GM12878 (cell line): ENCODE results near the gene WDR86. TPM values are rescaled to one million over a fixed set of nuclear protein-coding genes. Genes with fewer than 3 reads are reported as not detected.

Experiments
- CBFB ChIP-seq: IDR thresholded peaks from 2 replicates; pipeline ENCODE4 v1.6.1; 2016; ENCODE audit warnings: antibody characterized with exemption, low read depth
- FOXM1 ChIP-seq: IDR thresholded peaks from 2 replicates; pipeline ENCODE4 v1.6.1; 2012; ENCODE audit warnings: low read depth, mild to moderate bottlenecking, inconsistent platforms, low read length, moderate library complexity
- HDAC6 ChIP-seq: fragments of 200-600 bp; sonication (generic); IDR thresholded peaks from one replicate; pipeline ENCODE4 v1.8.0; 2017; ENCODE audit warnings: antibody characterized with exemption; ENCODE audit not compliant: unreplicated experiment
- MYC ChIP-seq: IDR thresholded peaks from 2 replicates; pipeline ENCODE4 v1.6.1; 2011; ENCODE audit warnings: mild to moderate bottlenecking, low read length, moderate library complexity, inconsistent platforms; ENCODE audit not compliant: insufficient read depth, insufficient replicate concordance, insufficient read length, severe bottlenecking
- NFYA ChIP-seq: IDR thresholded peaks from 2 replicates; pipeline ENCODE4 v1.6.1; 2011; ENCODE audit warnings: low read depth, mild to moderate bottlenecking, low read length, improper control_type of control experiment, borderline replicate concordance
- NR2C2 ChIP-seq: IDR thresholded peaks from 2 replicates; pipeline ENCODE4 v1.6.1; 2011; ENCODE audit warnings: borderline replicate concordance, low read depth; ENCODE audit not compliant: control insufficient read depth, insufficient read length
- NRF1 ChIP-seq: conservative IDR thresholded peaks from 2 replicates; pipeline ENCODE4 v1.6.1; 2011; ENCODE audit warnings: mild to moderate bottlenecking, low read depth, low read length, improper control_type of control experiment
- PAX8 ChIP-seq: fragments of 450-650 bp; IDR thresholded peaks from 2 replicates; pipeline ENCODE4 v1.6.1; 2017; ENCODE audit warnings: mild to moderate bottlenecking, moderate library complexity
- POLR2A ChIP-seq: IDR thresholded peaks from 2 replicates; pipeline ENCODE4 v1.6.1; 2011; ENCODE audit warnings: low read depth, mild to moderate bottlenecking, low read length
- RAD21 ChIP-seq: IDR thresholded peaks from 2 replicates; pipeline ENCODE4 v1.6.1; 2011; ENCODE audit warnings: mild to moderate bottlenecking, low read depth, low read length, moderate library complexity; ENCODE audit not compliant: insufficient read depth
- RBBP5 ChIP-seq: fragments of 200-600 bp; sonication (generic); conservative IDR thresholded peaks from 2 replicates; pipeline ENCODE4 v1.6.1; 2016
- RCOR1 ChIP-seq: conservative IDR thresholded peaks from 2 replicates; pipeline ENCODE4 v1.6.1; 2012; ENCODE audit warnings: low read depth, low read length, improper control_type of control experiment
- SPI1 ChIP-seq: IDR thresholded peaks from 2 replicates; pipeline ENCODE4 v1.6.1; 2011; ENCODE audit warnings: low read depth, mild to moderate bottlenecking, low read length, moderate library complexity, borderline replicate concordance; ENCODE audit not compliant: insufficient read depth
- SREBF1 ChIP-seq: IDR thresholded peaks from 2 replicates; pipeline ENCODE4 v1.6.1; 2012; ENCODE audit warnings: mild to moderate bottlenecking, low read length
- TARDBP ChIP-seq: IDR thresholded peaks from 2 replicates; pipeline ENCODE4 v1.6.1; 2016; ENCODE audit warnings: borderline replicate concordance
- YBX1 ChIP-seq: fragments of 450-650 bp; IDR thresholded peaks from 2 replicates; pipeline ENCODE4 v1.6.1; 2016; ENCODE audit warnings: antibody characterized with exemption
- YY1 ChIP-seq: IDR thresholded peaks from 2 replicates; pipeline ENCODE4 v1.6.1; 2011; ENCODE audit warnings: low read depth, mild to moderate bottlenecking, low read length
- ZNF24 ChIP-seq: fragments of 450-650 bp; IDR thresholded peaks from 2 replicates; pipeline ENCODE4 v1.6.1; 2017; ENCODE audit warnings: antibody characterized with exemption, mild to moderate bottlenecking
- ZNF384 ChIP-seq: IDR thresholded peaks from 2 replicates; pipeline ENCODE4 v1.6.1; 2012; ENCODE audit warnings: low read depth, mild to moderate bottlenecking, low read length, improper control_type of control experiment, borderline replicate concordance
- ZSCAN29 ChIP-seq: fragments of 450-650 bp; IDR thresholded peaks from 2 replicates; pipeline ENCODE4 v1.6.1; 2017; ENCODE audit warnings: mild to moderate bottlenecking, moderate library complexity
- polyA plus RNA-seq, 11 experiments: library from polyadenylated mRNA; depleted of rRNA in 4 of 11; unstranded in 6 of 11; stranded (reverse) in 5 of 11; fragments of >200 nt; fragmentation: Nextera tagmentation in 4 of 11; fragmentation: Illumina TruSeq in 1 of 11; extraction: Ambion mirVana in 4 of 11; extraction: Trizol in 1 of 11; gene quantifications; 1 replicate in 1 of 11; 2 replicates in 10 of 11; pipeline versions ENCODE4 v1.2.1 to v1.2.3, GENCODE V29; 2011 to 2016; ENCODE audit warnings: inconsistent platforms in 2 of 11, missing spikeins in 2 of 11, low read depth in 1 of 11
- total RNA-seq, 4 experiments: library from RNA; depleted of rRNA in 3 of 4; stranded (reverse); fragments of >200 nt in 3 of 4; fragmentation: Illumina TruSeq in 1 of 4; extraction: Trizol in 1 of 4; gene quantifications; 2 replicates each; pipeline versions ENCODE4 v1.2.1 to v1.2.3, GENCODE V29; 2013 to 2021
- TF ChIP-seq, protein P1 (sequence below): fragments of 450-650 bp; conservative IDR thresholded peaks from 2 replicates; pipeline ENCODE4 v1.6.1; 2017; ENCODE audit warnings: mild to moderate bottlenecking, moderate library complexity
- TF ChIP-seq, protein P2 (sequence below): IDR thresholded peaks from 2 replicates; pipeline ENCODE4 v1.6.1; 2011; ENCODE audit warnings: borderline replicate concordance, low read depth, mild to moderate bottlenecking, moderate library complexity, mixed read lengths, low read length; ENCODE audit not compliant: insufficient read depth; ENCODE audit errors: extremely low read length
- TF ChIP-seq, protein P3 (sequence below): fragments of 450-650 bp; IDR thresholded peaks from 2 replicates; pipeline ENCODE4 v1.6.1; 2014; ENCODE audit warnings: mild to moderate bottlenecking
- TF ChIP-seq, protein P4 (sequence below): IDR thresholded peaks from 2 replicates; pipeline ENCODE4 v1.6.1; 2012; ENCODE audit warnings: low read length, inconsistent platforms

WDR86 gene
- total and polyA plus RNA-seq, 10 of the 15 experiments (the other 5 are each of a cell fraction or from before 2014, with no cell fraction given), result 0.05 to 0.19 (median 0.15) TPM; not detected in 7

DNA sequence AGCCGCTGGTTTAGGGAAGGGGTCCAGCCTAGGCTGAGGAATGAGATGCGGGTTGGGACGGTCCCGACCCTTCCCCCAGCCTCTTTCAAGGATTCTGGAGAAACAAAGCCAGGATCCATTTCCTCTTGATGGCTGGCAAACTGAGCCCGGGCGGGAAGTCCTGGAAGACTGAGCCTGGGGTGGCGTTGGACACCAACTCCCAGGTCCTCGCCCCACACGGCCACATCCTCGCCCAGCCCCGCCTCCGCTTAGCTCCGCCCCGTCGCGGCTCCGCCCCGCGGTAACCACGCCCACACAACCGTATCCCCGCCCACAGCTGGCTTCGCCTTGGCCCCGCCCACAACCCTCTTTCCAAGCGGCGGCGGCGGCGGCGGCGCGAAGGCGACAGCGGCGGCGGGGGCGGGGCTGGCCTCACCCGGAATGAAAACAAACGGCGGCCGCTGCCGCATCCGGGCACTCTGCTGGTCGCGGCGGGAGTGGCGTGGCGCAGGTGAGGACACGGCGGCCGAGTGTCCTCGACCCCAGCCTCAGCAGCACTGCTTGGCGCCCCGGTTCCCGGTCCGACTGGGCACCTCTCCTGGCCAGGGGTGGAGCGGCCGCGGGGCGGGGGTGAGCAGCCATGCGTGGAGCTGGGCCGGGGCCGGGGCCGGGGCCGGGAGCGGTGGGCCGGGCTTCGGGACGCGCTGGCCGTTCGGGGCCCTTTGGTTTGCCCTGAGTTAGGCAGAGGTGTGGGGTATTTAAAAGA lies 68.3 kb downstream of the WDR86 start, which contains the start of gene NUB1 (continued):
- TF ChIP-seq, protein P1, sequence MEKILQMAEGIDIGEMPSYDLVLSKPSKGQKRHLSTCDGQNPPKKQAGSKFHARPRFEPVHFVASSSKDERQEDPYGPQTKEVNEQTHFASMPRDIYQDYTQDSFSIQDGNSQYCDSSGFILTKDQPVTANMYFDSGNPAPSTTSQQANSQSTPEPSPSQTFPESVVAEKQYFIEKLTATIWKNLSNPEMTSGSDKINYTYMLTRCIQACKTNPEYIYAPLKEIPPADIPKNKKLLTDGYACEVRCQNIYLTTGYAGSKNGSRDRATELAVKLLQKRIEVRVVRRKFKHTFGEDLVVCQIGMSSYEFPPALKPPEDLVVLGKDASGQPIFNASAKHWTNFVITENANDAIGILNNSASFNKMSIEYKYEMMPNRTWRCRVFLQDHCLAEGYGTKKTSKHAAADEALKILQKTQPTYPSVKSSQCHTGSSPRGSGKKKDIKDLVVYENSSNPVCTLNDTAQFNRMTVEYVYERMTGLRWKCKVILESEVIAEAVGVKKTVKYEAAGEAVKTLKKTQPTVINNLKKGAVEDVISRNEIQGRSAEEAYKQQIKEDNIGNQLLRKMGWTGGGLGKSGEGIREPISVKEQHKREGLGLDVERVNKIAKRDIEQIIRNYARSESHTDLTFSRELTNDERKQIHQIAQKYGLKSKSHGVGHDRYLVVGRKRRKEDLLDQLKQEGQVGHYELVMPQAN, result peak; percentile 87
- TF ChIP-seq HDAC6 (no peak), ZNF24 (no peak), ZNF384 (no peak), PAX8 (no peak), SREBF1 (no peak), SPI1 (no peak), YBX1 (no peak), ZSCAN29 (no peak), MYC (no peak), CBFB (no peak), RBBP5 (no peak), POLR2A (peak; percentile 95), YY1 (no peak), TARDBP (no peak), RAD21 (no peak), NFYA (no peak), NRF1 (no peak), NR2C2 (no peak), RCOR1 (no peak), FOXM1 (no peak)
- TF ChIP-seq, protein P2, sequence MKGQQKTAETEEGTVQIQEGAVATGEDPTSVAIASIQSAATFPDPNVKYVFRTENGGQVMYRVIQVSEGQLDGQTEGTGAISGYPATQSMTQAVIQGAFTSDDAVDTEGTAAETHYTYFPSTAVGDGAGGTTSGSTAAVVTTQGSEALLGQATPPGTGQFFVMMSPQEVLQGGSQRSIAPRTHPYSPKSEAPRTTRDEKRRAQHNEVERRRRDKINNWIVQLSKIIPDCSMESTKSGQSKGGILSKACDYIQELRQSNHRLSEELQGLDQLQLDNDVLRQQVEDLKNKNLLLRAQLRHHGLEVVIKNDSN, result no peak
- TF ChIP-seq, protein P3, sequence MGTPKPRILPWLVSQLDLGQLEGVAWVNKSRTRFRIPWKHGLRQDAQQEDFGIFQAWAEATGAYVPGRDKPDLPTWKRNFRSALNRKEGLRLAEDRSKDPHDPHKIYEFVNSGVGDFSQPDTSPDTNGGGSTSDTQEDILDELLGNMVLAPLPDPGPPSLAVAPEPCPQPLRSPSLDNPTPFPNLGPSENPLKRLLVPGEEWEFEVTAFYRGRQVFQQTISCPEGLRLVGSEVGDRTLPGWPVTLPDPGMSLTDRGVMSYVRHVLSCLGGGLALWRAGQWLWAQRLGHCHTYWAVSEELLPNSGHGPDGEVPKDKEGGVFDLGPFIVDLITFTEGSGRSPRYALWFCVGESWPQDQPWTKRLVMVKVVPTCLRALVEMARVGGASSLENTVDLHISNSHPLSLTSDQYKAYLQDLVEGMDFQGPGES, result no peak
- TF ChIP-seq, protein P4, sequence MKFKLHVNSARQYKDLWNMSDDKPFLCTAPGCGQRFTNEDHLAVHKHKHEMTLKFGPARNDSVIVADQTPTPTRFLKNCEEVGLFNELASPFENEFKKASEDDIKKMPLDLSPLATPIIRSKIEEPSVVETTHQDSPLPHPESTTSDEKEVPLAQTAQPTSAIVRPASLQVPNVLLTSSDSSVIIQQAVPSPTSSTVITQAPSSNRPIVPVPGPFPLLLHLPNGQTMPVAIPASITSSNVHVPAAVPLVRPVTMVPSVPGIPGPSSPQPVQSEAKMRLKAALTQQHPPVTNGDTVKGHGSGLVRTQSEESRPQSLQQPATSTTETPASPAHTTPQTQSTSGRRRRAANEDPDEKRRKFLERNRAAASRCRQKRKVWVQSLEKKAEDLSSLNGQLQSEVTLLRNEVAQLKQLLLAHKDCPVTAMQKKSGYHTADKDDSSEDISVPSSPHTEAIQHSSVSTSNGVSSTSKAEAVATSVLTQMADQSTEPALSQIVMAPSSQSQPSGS, result no peak
